ENCODE data around the gene PAX5. TPM values are rescaled to one million over a fixed set of nuclear protein-coding genes. Genes with fewer than 3 reads are reported as not detected.
A peak's percentile ranks its signal among the peaks of the same experiment; 100 is the strongest.

The PAX5 gene
- polyA plus RNA-seq, 3 donors = 0.03 to 0.15 TPM; not detected in 1

DNA sequence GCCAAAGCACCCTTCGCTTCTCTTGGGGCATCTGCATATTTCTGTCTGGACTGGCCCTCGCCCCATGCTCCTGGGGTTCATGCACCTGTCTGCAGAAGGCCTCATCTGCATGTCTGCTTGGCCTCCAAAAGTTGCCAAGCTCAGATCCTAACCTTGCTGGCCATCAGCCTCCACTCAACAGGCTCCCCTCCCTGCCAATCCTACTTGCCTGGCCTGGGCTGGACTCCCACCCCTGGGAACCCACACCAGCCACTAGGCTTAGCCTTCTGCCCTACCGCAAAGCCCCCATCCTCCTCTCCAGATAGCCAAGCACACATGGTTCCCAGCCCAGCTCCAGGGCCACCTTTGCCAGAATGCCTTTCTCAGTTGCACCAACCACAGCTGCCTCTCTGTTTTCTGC, 159.8 kb downstream of the PAX5 start:
- TF ChIP-seq, protein P1, sequence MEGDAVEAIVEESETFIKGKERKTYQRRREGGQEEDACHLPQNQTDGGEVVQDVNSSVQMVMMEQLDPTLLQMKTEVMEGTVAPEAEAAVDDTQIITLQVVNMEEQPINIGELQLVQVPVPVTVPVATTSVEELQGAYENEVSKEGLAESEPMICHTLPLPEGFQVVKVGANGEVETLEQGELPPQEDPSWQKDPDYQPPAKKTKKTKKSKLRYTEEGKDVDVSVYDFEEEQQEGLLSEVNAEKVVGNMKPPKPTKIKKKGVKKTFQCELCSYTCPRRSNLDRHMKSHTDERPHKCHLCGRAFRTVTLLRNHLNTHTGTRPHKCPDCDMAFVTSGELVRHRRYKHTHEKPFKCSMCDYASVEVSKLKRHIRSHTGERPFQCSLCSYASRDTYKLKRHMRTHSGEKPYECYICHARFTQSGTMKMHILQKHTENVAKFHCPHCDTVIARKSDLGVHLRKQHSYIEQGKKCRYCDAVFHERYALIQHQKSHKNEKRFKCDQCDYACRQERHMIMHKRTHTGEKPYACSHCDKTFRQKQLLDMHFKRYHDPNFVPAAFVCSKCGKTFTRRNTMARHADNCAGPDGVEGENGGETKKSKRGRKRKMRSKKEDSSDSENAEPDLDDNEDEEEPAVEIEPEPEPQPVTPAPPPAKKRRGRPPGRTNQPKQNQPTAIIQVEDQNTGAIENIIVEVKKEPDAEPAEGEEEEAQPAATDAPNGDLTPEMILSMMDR (IDR thresholded peaks at IDR 0.05) = no peak
- H3K27ac Mint-ChIP-seq = peak overlapping the region in 1 of 7 donors; percentile 24
- no peak overlapping the region for H3K27ac ChIP-seq (ENCODE audit: low read depth in 1 of 2, low read length in 2 of 2)

GRCh38 chr9:36873247-36873875, 160.7 kb downstream of the PAX5 start:
- no peak overlapping the region for H3K9ac ChIP-seq (ENCODE audit: insufficient read depth, low read length, poor library complexity, severe bottlenecking)
- H3K9me3 Mint-ChIP-seq = peaks cover 0 to 4% (median 1%) of the 10 kb centered on the region in 7 donors
- 47% methylated on average over 4 of the region's 8 CpGs for WGBS (ENCODE audit: insufficient coverage)
- TF ChIP-seq, protein P1 (IDR thresholded peaks at IDR 0.05) = peak; percentile 87
- no peak overlapping the region for H3K4me3 ChIP-seq (replicated peaks in 1 of 3; ENCODE audit: low read depth in 2 of 3, low read length in 3 of 3)
- no peak overlapping the region for H3K27ac ChIP-seq (ENCODE audit: low read depth in 1 of 2, low read length in 2 of 2)
- H3K27me3 Mint-ChIP-seq (ENCODE audit: low read depth in 3 of 3) = peaks cover 5% of the 10 kb centered on the region in 3 donors
- no peaks in the 10 kb centered on the region for H3K4me1 ChIP-seq (ENCODE audit: control insufficient read depth in 1 of 2, insufficient read depth in 2 of 2, low read length in 2 of 2)
- H3K4me1 Mint-ChIP-seq = peaks cover 6% of the 10 kb centered on the region
- no peak overlapping the region for H3K4me3 Mint-ChIP-seq
- peak overlapping the region in 1 of 7 donors; percentile 70 for H3K27ac Mint-ChIP-seq
- no peaks in the 10 kb centered on the region for H3K27me3 ChIP-seq (ENCODE audit: control insufficient read depth in 2 of 2, insufficient read depth in 2 of 2, low read length in 2 of 2)
- no peak overlapping the region for H2AFZ ChIP-seq (ENCODE audit: insufficient read depth, low read depth, low read length, poor library complexity, severe bottlenecking)
- H3K79me2 ChIP-seq (ENCODE audit: insufficient read depth, low read length) = no peaks in the 10 kb centered on the region
- H4K20me1 ChIP-seq (ENCODE audit: insufficient read depth, low read length) = no peaks in the 10 kb centered on the region
- H3K36me3 Mint-ChIP-seq = no peaks in the 10 kb centered on the region
- intact Hi-C loops (cut with micrococcal nuclease) = no loop called here
- H3K4me2 ChIP-seq (replicated peaks; ENCODE audit: extremely low read depth, low read length, poor library complexity, severe bottlenecking) = no peak overlapping the region
- no peaks in the 10 kb centered on the region for H3K36me3 ChIP-seq (replicated peaks in 1 of 2; ENCODE audit: control insufficient read depth in 1 of 2, insufficient read depth in 2 of 2, low read length in 2 of 2)
- H3K9me3 ChIP-seq (replicated peaks in 1 of 2; ENCODE audit: control insufficient read depth in 1 of 2, insufficient read depth in 1 of 2, low read length in 2 of 2) = no peaks in the 10 kb centered on the region
- peak; percentile 12 to 37 (median 14) for DNase-seq

More for the DNA sequence above, 159.8 kb downstream of the PAX5 start:
- H3K36me3 Mint-ChIP-seq = no peaks in the 10 kb centered on the region
- H3K9ac ChIP-seq (ENCODE audit: insufficient read depth, low read length, poor library complexity, severe bottlenecking) = no peak overlapping the region
- H3K27me3 ChIP-seq (ENCODE audit: control insufficient read depth in 2 of 2, insufficient read depth in 2 of 2, low read length in 2 of 2) = no peaks in the 10 kb centered on the region
- intact Hi-C loops (cut with micrococcal nuclease) = no loop called here
- H4K20me1 ChIP-seq (ENCODE audit: insufficient read depth, low read length) = no peaks in the 10 kb centered on the region
- no peak overlapping the region for H3K4me2 ChIP-seq (replicated peaks; ENCODE audit: extremely low read depth, low read length, poor library complexity, severe bottlenecking)
- H3K9me3 ChIP-seq (replicated peaks in 1 of 2; ENCODE audit: control insufficient read depth in 1 of 2, insufficient read depth in 1 of 2, low read length in 2 of 2) = no peaks in the 10 kb centered on the region
- WGBS (ENCODE audit: insufficient coverage) = 92% methylated on average over 3 of the region's 3 CpGs
- no peak overlapping the region for H3K4me3 Mint-ChIP-seq
- no peak for DNase-seq
- H2AFZ ChIP-seq (ENCODE audit: insufficient read depth, low read depth, low read length, poor library complexity, severe bottlenecking) = no peak overlapping the region
- no peak overlapping the region for H3K4me3 ChIP-seq (replicated peaks in 1 of 3; ENCODE audit: low read depth in 2 of 3, low read length in 3 of 3)
- no peaks in the 10 kb centered on the region for H3K79me2 ChIP-seq (ENCODE audit: insufficient read depth, low read length)
- H3K4me1 Mint-ChIP-seq = peaks cover 6% of the 10 kb centered on the region
- peaks cover 0 to 4% (median 1%) of the 10 kb centered on the region in 7 donors for H3K9me3 Mint-ChIP-seq
- no peaks in the 10 kb centered on the region for H3K36me3 ChIP-seq (replicated peaks in 1 of 2; ENCODE audit: control insufficient read depth in 1 of 2, insufficient read depth in 2 of 2, low read length in 2 of 2)
- H3K27me3 Mint-ChIP-seq (ENCODE audit: low read depth in 3 of 3) = peaks cover 2 to 5% (median 3%) of the 10 kb centered on the region in 3 donors
- no peaks in the 10 kb centered on the region for H3K4me1 ChIP-seq (ENCODE audit: control insufficient read depth in 1 of 2, insufficient read depth in 2 of 2, low read length in 2 of 2)
